HG03025 (cell line): ENCODE data around the gene METTL26.
"Not testable (repeated sequence)": the region's sequence is repeated elsewhere in the genome, so short reads cannot be mapped to it uniquely, and the experiment has no call there.

ENCODE experiments used
- ATAC-seq: cut with Tn5 transposase; IDR thresholded peaks from one replicate; pipeline ENCODE4 v1.9.1; 2021; ENCODE audit warnings: mild to moderate bottlenecking, moderate library complexity; ENCODE audit not compliant: unreplicated experiment, low FRiP score

Gene METTL26

DNA sequence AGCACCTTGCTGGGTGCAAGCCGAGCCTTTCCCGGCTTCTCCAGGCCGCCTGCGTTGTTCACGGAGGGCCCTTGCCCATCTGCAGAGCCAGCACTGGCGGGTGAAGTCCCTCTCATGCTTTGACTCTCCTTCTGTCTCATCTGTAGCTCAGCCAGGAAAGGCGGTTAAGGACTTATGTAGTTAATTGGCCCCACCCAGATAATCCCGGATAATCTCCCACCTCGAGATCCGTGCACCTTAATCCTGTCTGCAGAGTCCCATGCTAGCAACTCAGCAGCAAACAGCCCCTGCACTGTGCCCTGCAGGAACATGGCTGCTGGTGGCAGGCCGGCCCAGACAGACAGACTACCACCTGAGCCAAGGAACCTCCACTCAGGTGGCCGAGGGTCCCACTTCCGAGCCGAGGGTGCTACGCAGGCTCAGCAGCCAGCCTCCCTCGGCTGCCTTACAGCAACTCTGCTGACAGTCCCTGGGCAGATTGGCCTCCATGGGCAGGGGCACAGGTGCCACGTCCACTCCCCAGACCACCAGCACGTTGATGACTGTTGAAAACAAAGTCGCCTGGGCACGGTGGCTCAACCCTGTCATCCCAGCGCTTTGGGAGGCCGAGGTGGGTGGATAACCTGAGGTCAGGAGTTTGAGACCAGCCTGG, 29.3 kb downstream of the METTL26 start:
- no peak for ATAC-seq

DNA sequence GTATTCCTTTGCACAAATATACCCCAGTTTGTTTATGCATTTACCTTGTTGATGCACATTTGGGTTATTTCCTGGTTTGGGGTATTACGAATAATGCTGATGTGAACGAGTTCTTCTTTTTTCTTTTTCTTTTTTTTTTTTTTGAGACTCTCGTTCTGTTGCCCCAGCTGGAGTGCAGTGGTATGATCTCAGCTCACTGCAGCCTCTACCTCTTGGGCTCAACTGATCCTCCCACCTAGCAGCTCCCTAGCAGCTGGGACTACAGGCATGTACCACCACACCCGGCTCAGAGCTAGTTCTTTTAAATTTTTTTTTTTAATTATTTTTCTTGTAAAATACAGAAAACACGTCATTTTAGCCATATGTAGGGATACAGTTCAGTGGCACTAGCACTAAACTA, 32.2 kb downstream of the METTL26 start:
- no peak for ATAC-seq

DNA sequence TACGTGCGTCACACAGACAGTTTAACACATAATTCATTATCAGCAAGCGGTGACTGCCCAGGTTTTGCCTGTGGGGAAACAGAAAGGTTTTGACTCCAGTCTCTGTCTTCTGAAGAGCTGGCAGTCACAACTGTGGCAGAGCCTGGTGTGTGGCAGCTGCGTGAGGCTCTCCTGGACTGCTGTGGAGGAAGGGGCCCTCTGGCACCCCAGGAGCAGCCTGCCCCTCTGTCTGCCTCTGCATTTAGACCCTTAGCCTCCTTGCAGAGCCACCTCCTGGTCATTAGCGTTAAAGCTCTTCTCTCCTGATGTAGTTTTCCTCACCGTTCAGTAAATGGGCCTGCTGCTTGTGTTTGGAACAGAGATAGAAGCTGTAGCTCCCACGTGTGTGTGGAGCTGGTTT, 35.3 kb downstream of the METTL26 start:
- ATAC-seq, result no peak

DNA sequence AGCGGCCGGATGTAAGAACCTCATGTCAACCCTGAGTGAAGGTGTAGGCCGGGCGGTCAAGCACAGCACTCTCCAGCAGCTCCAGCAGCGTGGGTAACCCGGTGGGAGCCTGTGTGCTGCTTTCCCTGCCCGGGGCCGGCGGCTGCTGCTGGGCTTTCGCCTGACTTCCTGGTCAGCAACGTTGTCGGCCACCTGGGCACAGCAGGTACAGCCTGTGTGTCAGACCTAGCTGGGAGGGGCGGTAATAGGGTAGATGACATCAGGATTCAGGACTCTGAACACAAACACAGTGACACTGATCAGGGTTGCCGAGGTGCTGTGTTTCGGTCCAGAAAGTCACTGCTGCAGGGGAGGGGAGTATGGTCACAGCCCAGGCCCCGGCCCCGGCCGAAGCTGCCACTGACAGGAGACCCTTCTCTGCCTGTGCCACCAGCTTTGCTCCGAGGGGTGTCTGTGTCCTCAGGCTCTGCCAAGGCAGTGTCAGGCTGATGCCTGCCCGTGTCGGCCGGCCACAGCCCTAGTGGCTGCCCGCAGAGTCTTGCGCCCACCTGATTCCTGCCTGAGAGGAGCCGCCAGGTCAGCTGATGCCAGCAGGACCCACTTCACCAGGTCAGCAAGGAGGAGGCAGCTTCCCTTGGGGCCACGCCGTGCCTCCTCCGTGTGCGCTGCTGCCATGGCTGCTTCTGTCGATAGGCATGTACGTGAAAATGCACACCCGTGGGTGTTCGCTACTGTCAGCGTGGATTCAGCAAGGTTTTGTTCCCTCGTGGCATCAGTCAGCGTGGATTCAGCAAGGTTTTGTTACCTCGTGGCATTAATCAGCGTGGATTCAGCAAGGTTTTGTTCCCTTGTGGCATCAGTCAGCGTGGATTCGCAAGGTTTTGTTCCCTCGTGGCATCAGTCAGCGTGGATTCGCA, 37.0 kb downstream of the METTL26 start:
- ATAC-seq, result no peak

DNA sequence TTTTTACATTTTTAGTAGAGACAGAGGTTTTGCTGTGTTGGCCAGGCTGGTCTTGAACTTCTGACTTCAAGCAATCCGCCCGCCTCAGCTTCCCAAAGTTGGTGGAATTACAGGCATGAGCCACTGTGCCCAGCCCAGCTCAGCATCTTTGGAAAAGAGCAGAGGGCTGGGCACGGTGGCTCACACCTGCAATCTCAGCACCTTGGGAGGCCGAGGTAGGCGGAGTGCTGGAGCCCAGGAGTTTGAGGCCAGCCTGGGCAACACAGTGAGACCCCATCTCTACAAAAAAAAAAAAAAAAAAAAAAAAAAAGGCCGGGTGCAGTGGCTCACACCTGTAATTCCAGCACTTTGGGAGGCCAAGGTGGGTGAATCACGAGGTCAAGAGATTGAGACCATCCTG, 38.5 kb downstream of the METTL26 start:
- not testable (repeated sequence) for ATAC-seq

DNA sequence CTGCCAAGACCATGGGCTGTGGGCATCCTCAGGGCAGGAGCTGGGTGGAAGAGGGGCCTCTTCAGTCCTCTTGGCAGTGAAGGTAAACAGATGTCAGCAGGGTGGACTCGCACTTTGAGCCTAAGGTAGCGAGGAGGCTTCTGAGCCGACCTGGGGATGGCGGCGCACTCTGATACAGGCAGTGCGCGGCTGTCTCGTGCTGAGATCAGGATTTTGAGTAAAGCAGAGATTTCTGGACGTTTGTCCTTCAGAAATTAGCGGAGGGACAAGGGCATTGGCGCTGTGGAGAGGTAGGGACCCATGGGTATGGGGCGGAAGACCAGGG, 39.4 kb downstream of the METTL26 start:
- no peak for ATAC-seq

DNA sequence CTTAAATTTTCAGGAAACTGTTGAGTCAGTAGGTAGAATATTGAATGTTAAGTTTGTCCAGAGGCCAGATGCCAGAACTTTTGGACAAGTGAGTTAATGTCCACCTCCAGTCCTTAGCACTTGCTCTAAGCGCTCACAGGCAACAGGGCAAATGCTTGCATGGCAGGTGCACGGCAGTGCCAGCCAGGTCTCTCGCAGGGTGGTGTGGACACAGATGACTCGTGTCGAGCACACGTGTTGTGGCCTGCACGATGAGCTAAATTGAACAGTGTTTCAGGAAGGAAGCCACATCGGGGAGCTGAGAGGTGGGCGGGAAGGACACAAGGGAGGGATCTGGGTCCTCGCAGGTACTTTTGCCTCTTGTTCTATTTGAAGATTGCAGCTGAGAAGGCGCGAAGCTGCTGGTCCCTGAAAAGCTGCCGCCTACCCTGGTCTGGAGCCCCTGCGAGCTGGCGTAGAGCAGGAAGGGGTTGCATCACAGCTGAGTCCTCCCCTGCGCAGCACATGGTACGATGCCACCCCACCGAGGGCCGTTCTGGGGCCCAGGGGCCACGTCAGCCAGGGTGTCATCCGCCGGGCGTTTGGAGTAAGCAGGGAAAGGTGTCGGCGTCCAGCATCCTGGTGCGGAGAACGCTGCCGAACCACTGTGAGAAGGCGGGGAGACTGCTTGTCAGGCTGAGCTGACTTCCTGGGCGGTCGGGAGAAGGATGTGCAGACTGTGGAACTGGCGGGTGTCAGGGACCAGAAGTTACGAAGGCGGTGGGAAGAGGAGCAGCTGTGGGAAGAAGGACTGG, 40.0 kb downstream of the METTL26 start:
- no peak for ATAC-seq

DNA sequence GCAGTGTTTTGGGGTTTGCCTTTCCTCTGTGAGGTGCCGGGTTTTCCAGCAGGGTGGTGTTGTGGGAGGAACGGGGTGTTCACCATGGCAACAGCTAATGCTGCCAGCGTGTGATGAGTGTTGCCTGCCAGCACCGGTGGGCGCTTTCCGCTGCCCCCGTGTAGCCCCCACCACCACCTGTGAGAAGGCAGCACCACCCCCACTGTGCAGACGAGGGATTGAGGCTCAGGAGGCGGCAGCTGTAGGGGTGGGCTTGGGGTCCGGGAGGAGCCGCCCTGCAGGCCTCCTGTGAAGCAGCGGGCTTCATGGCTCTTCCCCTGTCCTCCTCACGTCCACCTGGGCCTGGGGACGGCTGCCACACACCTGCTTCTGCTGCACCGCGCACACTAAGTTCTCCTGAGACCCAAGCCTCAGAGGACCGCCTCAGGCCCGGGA, 41.0 kb downstream of the METTL26 start:
- ATAC-seq, result no peak

DNA sequence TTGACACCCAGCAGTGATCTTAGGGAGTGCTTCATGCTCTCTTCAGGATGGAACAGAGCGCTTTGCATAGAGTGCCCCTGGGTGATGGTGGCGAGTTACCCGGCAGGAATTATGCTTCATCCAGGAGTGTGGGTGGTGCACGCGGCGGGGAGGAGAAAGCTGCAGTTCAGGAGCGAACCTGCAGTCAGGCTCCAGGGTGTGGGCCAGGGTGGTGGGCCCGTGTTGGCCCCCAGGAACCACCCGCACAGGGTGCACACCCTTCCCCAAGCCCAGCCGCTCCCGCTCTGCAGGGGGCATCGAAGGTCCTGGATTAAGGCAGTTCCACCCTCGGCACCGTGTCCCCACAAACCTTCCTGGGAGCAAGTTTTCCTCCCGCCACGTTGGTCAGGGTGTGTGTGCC, 42.3 kb downstream of the METTL26 start:
- no peak for ATAC-seq

DNA sequence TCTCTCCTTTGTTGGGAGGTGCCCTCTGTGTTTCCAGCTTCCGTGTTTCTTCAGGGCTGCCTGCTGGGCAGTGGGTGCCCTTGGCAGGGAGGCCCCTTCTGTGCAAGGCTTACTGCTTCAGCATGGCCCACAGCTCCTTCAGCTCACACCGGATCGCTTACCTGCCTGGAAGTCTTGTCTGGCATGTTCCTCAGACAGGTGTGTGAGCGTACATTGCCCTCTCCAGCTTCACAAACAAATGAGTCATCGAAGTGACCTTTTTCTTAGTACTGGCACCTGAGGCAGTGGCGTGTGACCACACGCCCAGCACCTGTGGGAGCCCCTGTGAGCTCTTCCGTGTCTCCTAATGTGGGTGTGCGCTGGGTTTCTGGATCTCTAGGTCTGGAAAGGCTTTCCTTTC, 42.7 kb downstream of the METTL26 start:
- ATAC-seq, result no peak

DNA sequence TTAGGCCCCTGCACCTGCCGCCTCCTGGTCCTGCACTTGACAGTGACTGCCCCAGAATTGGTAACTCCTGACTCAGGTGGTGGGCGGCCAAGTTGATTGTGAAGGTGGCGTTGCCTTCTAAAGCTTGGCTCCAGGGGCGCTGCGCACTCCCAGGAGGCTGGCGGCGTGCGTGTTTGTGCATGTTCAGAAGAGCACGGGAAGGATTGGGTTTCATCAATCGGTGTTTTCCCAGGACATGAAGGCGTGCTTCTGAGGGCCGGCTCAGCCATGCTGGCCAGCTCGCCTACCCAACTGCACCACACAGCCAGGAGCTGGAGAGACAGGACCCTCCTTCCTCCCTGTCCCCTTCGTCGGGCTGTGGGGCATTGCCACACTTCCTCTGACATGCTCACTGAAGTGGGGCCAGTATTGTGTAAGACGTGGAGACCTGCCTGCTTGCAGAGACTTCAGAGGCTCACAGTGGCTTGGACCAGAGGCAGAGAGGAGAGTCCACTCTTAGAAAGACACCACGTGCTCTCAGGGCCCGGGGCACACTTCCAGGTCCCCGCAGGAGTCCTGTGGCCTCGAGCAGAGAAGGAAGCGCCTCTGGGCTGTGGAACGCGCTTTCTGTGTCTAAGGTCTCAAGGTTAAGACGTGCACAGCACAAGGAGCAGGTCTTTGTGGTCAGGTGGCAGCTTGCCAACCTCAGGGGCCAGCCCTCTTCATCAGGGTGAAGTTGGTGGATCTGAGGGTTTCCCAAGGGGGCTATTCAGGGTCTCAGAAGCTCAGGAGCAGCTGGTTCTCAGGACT, 43.4 kb downstream of the METTL26 start:
- no peak for ATAC-seq

DNA sequence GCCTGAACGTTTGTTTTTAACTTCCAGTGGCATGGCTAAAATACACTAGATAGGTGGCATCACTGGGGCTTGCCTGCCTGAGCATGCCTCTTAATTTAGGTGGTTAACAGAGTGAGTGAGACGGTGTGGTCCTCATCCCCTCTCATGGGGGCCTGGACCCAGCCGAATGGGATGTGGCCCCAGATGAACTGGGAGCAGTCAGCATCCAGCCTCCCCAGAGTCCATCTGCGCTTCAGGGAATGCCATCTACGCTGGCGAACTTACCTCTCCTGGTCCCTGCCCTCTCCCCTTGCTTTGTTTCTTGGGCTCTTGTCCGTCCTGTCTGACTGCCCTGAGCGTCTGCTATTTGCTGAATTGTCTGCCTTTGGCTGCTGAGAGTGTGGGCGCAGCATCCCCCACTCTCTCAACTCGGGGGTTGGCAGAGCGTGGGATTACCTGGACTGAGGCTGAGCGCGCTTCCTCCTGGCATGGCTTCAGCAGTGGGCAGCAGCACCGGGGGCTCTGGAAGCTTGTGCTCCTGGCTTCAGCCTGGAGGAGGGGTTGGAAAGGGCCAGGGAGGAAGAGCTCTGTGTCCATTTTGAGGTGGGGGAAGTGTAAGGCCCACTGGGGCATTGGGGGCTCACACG, 44.1 kb downstream of the METTL26 start:
- ATAC-seq, result no peak

DNA sequence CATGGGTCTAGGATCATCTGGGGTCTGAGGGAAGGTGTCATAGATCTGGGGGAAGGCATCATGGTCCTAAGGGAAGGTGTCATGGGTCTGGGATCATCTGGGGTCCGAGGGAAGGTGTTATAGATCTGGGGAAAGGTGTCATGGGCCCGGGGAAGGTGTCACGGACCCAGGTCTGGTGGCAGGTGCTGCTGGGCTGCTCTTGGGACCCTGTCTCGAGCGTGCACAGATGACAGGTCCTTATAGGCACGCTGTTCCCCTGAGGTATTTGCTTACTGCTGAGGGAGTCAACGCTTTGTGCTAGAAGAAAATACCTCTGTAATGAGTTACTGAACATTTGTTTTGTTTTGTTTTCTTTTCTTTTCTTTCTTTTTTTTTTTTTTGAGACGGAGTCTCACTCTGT, 44.9 kb downstream of the METTL26 start:
- ATAC-seq, result no peak

DNA sequence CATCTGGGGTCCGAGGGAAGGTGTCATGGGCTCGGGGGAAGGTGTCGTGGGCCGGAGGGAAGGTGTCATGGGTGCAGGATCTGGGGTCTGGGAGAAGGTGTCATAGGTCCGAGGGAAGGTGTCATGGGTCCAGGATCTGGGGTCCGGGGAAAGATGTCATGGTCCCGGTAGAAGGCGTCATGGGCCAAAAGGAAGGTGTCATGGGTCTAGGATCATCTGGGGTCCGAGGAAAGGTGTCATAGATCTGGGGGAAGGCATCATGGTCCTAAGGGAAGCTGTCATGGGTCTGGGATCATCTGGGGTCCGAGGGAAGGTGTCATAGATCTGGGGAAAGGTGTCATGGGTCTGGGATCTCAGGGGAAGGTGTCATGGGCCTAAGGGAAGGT, 45.3 kb downstream of the METTL26 start:
- ATAC-seq, result no peak

DNA sequence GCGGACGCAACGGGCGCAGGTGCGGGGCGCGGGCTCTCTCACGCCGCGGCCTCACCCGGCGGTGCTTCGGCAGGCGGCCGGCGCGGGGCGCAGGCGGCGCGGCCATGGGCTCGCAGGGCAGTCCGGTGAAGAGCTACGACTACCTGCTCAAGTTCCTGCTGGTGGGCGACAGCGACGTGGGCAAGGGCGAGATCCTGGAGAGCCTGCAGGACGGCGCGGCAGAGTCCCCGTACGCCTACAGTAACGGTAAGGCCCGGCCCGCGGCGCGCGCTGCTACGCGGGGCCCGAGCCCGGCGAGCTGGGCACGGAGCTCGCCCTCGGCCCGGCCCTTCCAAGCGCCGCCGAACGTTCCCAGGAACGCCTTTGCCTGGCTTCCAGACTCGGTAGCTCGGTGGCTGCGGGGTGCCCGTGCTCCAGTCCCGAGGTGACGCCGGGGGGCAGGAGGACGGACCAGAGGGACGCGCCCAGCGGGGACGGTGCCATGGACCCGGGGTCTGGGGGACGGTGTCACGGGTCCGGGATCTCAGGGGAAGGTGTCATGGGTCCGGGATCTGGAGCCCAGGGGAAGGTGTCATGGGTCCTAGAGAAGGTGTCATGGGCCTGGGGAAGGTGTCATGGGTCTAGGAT, 45.8 kb downstream of the METTL26 start:
- ATAC-seq, result peak; percentile 0

DNA sequence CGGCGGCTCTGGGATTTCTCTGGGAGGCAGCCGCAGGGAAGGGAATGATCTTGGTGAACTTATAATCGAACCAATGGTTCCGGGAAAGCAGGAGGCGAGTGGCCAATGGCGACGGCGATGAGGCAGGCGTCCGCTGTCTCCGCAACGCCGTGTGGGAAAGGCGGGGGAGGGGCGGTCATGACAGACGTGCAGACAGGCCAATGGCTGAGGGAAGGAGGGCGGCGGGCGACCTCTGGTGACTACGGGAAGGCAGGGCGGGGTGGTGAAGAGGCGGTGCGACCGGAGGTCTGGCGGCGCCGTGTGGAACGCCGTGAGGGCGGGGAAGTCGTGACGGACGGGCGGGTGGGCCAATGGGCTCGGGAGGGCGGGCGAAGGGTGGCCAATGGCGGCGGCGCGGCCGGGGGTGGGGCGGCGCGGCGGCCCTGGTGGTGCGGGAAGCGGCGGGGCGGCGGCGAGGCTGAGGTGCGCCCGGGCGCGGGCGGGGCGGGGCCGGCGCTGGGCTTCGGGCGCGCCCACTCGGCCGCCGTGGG, 46.4 kb downstream of the METTL26 start, which contains the start of gene RAB40C:
RAB40C (plus strand) TSS at position 409 of the 530 bp plus-strand sequence. CDS start 226 bp downstream, outside the sequence.
- ATAC-seq, result peak; percentile 57

DNA sequence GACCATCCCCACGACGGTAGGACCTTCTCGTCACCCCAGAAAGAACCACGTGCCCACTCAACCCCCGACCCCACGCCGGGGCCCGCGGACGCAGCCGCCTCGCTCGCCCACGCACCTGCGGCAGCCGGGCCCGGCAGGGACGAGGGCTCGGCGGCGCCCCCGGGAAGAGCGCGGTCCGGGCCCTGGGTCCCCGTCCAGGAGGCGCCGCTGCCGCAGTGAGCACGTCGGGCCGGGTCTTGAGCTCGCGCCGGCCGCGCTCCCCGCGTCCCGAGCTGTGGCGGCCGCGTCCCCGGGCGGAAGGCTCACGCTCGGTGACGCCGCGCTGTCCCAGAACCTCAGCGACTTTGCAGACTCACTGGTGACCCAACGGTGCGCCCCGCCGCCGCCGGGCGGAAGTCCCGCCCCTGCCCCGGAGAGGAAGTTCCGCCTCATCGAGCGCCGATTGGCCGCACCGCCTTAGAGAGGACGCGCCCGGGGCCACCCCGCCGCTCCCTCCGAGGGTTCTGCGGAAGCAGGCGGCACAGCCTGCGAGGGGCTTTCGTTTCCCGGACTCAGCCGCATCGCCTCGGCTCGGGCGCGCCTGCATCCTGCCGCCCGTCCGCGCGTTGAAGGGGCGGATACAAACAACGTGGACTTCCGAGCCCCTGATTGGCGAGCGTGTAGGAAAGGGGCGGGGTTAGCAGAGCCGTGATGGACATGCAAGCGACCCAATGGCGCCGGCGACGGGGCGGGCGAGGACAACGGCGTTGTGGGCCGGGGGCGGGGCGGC, 47.0 kb downstream of the METTL26 start:
- ATAC-seq, result peak; percentile 73

DNA sequence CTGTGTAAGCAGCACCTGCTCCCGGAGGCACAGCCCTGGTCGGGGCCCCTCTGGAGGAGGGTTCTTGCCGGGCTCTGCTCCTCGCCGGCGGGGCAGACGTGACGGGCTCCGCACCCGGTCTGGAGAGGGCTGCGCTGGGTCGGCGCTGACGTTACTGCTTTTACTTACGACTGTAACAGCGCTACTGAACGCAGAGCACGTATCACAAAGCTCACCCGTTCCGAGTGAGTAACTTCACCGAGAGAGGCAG, 47.5 kb downstream of the METTL26 start:
- peak; percentile 5 for ATAC-seq
